Activated B cell treated with CpG ODN at 0.5 μM for 24 hours (primary cell): ENCODE results near the gene ITPR3. TPM values are rescaled to one million over a fixed set of nuclear protein-coding genes. Genes with fewer than 3 reads are reported as not detected.
A peak's percentile ranks its signal among the peaks of the same experiment; 100 is the strongest.

Experiments used
- ATAC-seq: fragments of 200-7000 bp; cut with Tn5 transposase; one replicate; pipeline ENCODE4 v1.10.0; 2021; ENCODE audit warnings: low read depth, mild to moderate bottlenecking, moderate library complexity
- CTCF ChIA-PET: fragments of 350-600 bp; sonication (Branson Sonifier 250); formaldehyde crosslinking; loops from one replicate; lab custom pipeline; 2021; ENCODE audit warnings: antibody characterized with exemption; lab: Charles Lee
- POLR2A ChIA-PET: fragments of 350-600 bp; sonication (Branson Sonifier 250); formaldehyde crosslinking; loops from one replicate; lab custom pipeline; 2021; ENCODE audit warnings: antibody characterized with exemption; lab: Charles Lee
- DNase-seq: peaks from one replicate; pipeline ENCODE4 v3.0.0; 2022
- H3K27ac Mint-ChIP-seq: one replicate; pipeline ENCODE4 v1.8.0; 2020; ENCODE audit warnings: mixed read lengths
- H3K27me3 Mint-ChIP-seq: one replicate; pipeline ENCODE4 v1.8.0; 2021; ENCODE audit warnings: mixed read lengths
- H3K36me3 Mint-ChIP-seq: one replicate; pipeline ENCODE4 v1.8.0; 2021; ENCODE audit warnings: low read depth, mixed read lengths
- H3K4me1 Mint-ChIP-seq: one replicate; pipeline ENCODE4 v1.8.0; 2021; ENCODE audit warnings: mixed read lengths
- H3K4me3 Mint-ChIP-seq: one replicate; pipeline ENCODE4 v1.8.0; 2020; ENCODE audit warnings: mild to moderate bottlenecking, mixed read lengths
- H3K9me3 Mint-ChIP-seq: one replicate; pipeline ENCODE4 v1.8.0; 2020; ENCODE audit warnings: mixed read lengths
- intact Hi-C: fragments of 100-400 bp; cut with micrococcal nuclease; formaldehyde crosslinking; loops from one replicate; pipeline ENCODE4 v1.15.1; 2024
- total RNA-seq: library from RNA; stranded (reverse); gene quantifications from 2 replicates; pipeline ENCODE4 v1.2.3, GENCODE V29; 2022
- TF ChIP-seq, protein P1 (sequence below): fragments of 200-600 bp; IDR thresholded peaks from one replicate; pipeline ENCODE4 v1.8.0; 2022; ENCODE audit warnings: antibody characterized with exemption, mild to moderate bottlenecking

Gene ITPR3
- total RNA-seq, 1 donor from 2014 or later, result 35.5 TPM

DNA sequence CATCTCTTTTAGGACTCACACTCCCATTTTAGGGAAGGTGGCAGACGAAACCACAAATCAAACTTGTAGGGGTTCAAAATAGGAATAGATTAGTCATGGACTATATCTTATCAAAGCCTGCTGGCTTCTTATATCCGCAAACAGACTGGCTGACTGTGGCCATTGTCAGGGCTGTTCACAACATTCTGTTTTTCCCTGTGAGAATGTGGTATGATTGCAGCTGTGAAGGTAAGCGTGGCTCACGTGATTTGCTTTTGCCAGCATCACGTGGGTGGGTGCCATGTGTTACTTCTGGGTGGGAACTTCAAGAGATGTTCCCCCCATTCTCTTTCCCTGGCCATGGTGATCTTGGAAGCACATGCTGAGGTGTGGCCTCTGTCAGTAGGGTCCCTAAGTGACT lies 119.7 kb downstream of the ITPR3 start:
- TF ChIP-seq, protein P1, sequence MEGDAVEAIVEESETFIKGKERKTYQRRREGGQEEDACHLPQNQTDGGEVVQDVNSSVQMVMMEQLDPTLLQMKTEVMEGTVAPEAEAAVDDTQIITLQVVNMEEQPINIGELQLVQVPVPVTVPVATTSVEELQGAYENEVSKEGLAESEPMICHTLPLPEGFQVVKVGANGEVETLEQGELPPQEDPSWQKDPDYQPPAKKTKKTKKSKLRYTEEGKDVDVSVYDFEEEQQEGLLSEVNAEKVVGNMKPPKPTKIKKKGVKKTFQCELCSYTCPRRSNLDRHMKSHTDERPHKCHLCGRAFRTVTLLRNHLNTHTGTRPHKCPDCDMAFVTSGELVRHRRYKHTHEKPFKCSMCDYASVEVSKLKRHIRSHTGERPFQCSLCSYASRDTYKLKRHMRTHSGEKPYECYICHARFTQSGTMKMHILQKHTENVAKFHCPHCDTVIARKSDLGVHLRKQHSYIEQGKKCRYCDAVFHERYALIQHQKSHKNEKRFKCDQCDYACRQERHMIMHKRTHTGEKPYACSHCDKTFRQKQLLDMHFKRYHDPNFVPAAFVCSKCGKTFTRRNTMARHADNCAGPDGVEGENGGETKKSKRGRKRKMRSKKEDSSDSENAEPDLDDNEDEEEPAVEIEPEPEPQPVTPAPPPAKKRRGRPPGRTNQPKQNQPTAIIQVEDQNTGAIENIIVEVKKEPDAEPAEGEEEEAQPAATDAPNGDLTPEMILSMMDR, result no peak
- CTCF ChIA-PET, result no interaction called here
- Mint-ChIP-seq H3K36me3 (no peaks in the 10 kb centered on the region), H3K4me1 (peaks cover 2% of the 10 kb centered on the region), H3K27me3 (peaks cover 11% of the 10 kb centered on the region), H3K27ac (no peak overlapping the region), H3K4me3 (no peak overlapping the region), H3K9me3 (no peaks in the 10 kb centered on the region)
- no peak for DNase-seq
- intact Hi-C loops, result no loop called here
- POLR2A ChIA-PET, result no interaction called here
- ATAC-seq, result no peak

DNA sequence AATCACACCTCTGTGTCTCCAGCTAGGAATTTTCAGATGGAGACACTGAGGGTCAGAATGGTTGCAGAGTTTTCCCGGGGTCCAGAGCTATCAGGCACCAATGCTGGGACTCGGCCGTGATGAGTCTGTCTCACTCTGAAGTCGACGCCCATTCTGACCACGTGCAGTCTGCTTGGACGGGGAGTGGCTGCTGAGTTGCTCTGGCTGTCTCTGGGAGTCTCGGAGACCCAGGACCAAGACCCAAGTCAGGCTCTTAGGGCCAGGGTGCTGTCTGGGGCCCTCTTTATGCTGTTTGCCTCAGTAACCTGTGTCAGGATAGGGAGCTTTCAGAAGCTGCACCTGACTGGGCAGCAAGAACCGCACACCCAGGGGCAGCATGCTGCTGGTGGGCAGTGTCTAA lies 121.0 kb downstream of the ITPR3 start:
- Mint-ChIP-seq H3K27me3 (peaks cover 14% of the 10 kb centered on the region), H3K4me1 (peaks cover 2% of the 10 kb centered on the region), H3K27ac (no peak overlapping the region), H3K36me3 (no peaks in the 10 kb centered on the region), H3K4me3 (no peak overlapping the region), H3K9me3 (no peaks in the 10 kb centered on the region)
- TF ChIP-seq, protein P1, result no peak
- CTCF ChIA-PET, result interaction anchor here (2.9 kb wide), 1 partner anchor 31 kb away, joined by 23 read pairs; the partner anchor contains the start of gene UQCC2
- intact Hi-C loops, result no loop called here
- no peak for ATAC-seq
- POLR2A ChIA-PET, result interaction anchor here (0.7 kb wide), 1 partner anchor 53 kb away, joined by 4 read pairs; no protein-coding TSS in a partner anchor
- no peak for DNase-seq

DNA sequence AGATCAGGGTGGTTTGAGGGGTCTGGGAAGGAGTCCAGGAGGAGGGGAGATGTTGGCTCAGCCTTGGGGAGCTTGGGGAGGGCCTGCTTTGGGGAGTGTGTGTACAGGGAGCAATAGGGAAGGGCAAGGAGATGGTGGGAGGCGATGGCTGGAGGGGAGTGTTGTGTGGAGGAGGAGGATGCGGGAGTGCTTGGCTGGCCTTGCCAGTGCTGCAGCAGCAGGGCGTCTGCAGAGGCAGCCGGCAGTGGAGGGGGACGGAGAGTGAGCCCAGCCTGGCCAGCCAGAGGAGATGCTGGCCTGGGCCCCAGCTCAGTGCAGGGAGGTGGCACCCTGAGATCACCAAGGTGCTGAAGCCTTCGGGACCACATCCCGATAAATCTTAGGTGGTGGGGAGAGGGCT lies 121.7 kb downstream of the ITPR3 start:
- Mint-ChIP-seq H3K27ac (no peak overlapping the region), H3K4me3 (no peak overlapping the region), H3K4me1 (peaks cover 2% of the 10 kb centered on the region), H3K27me3 (peaks cover 18% of the 10 kb centered on the region), H3K36me3 (no peaks in the 10 kb centered on the region), H3K9me3 (no peaks in the 10 kb centered on the region)
- no peak for DNase-seq
- TF ChIP-seq, protein P1, result no peak
- ChIA-PET POLR2A (no interaction called here), CTCF (interaction anchor here (1.2 to 2.9 kb wide), 4 partner anchors 15 to 413 kb away, joined by 3 to 23 read pairs (median 4); partner anchors contain the start of gene UQCC2)
- ATAC-seq, result no peak
- intact Hi-C loops, result no loop called here

DNA sequence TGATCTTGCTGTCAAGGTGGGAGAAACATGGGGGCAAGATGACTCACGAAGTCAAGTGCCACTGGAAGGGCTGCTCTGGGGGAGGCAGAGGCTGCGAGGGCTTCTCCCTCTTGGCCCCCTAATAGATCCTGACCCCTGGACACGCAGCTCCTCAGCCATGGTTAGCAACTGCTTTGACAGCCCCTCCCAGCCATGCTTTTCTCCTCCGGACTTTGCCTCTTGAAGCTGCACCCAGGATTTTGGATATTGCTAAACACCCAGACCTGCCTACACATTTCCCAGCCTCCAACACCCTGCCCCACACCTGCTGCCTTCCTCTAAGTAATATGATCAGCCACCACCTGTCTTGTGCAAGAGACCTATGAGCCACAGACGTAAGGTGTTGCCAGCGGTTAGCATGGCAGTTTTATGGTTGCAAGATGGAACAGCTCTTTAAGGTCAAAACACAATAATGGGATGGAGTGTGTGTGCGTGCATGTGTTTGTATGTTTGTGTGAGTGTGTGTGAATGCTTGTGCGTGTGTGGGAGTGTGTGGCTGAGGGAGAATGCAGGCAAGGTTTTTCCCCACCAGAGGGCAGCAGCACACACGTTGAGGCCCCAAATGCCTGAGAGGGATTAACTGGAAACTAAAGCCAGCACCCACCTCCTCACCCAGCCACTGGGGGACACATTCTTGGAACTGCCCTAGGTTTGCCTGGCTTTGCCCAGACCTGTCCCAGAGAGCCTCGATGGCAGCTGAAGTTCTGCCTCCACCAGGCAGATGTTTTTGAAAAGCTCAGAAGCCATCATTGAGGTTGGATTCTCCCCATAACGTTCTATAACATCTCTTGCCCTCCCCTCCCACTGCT lies 123.1 kb downstream of the ITPR3 start:
- intact Hi-C loops, result loop anchor here (1.0 kb wide), 5 partner anchors 33 to 410 kb away; partner anchors contain the start of gene UQCC2
- no peaks in the 10 kb centered on the region for H3K9me3 Mint-ChIP-seq
- ChIA-PET POLR2A (interaction anchor here (1.1 kb wide), 1 partner anchor 33 kb away, joined by 3 read pairs; no protein-coding TSS in a partner anchor), CTCF (interaction anchor here (0.6 to 2.9 kb wide), 14 partner anchors 10 to 415 kb away, joined by 3 to 23 read pairs (median 3); partner anchors contain the start of gene UQCC2)
- TF ChIP-seq, protein P1, result no peak
- peak; percentile 57 for DNase-seq
- peaks cover 21% of the 10 kb centered on the region for H3K27me3 Mint-ChIP-seq
- H3K4me3 Mint-ChIP-seq, result no peak overlapping the region
- H3K4me1 Mint-ChIP-seq, result peaks cover 2% of the 10 kb centered on the region
- no peaks in the 10 kb centered on the region for H3K36me3 Mint-ChIP-seq
- ATAC-seq, result peak; percentile 90
- no peak overlapping the region for H3K27ac Mint-ChIP-seq
